K562 (cell line): ENCODE data around the gene ZSCAN29. TPM values are rescaled to one million over a fixed set of nuclear protein-coding genes. Genes with fewer than 3 reads are reported as not detected.

Experiments used
- ATAC-seq: fragments of 200-7000 bp; cut with Tn5 transposase; 3 replicates; pipeline ENCODE4 v1.9.1; 2020; ENCODE audit warnings: moderate library complexity
- BruUV-seq: library from RNA; stranded (reverse); fragments of 400-500 nt; replicated peaks from 2 replicates; lab custom pipeline; 2021; lab: Mats Ljungman, UMichigan
- CTCF ChIA-PET: fragments of 300-600 bp; formaldehyde crosslinking; extraction: SDS; loops from one replicate; lab custom pipeline; 2021; ENCODE audit warnings: low intra/inter-chr PET ratio; lab: Yijun Ruan, JAX
- POLR2A ChIA-PET: fragments of 300-600, 350-650 bp; sonication (Branson Sonifier 250); formaldehyde crosslinking; extraction: SDS; loops from one replicate; lab custom pipeline; 2021; ENCODE audit warnings: antibody characterized with exemption, inconsistent platforms; lab: Yijun Ruan, JAX
- DNase-seq, 4 experiments: peaks; one replicate each; pipeline versions ENCODE4 v3.0.0 to v3.0.0-alpha.2; 2011 to 2018; ENCODE audit warnings: low spot score in 3 of 4, mixed read lengths in 3 of 4; ENCODE audit errors: extremely low read depth in 1 of 4
- FAIRE-seq: peaks from 2 replicates; lab custom pipeline; 2011; peaks lifted over from hg19 to GRCh38; lab: Jason Lieb, UNC
- H2AFZ ChIP-seq: 2 replicates; pipeline ENCODE4 v1.6.0; 2011; ENCODE audit warnings: low read depth, low read length, control low read depth, inconsistent platforms
- H3K27ac ChIP-seq: fragments of 200-600 bp; 3 replicates; pipeline ENCODE4 v1.8.0; 2011; ENCODE audit warnings: low read depth, mild to moderate bottlenecking, control low read depth, inconsistent platforms, low read length, moderate library complexity, mixed read lengths; ENCODE audit errors: extremely low read depth
- H3K27me3 ChIP-seq, 2 experiments: fragments of 300-600 bp in 1 of 2; 2 replicates in 1 of 2; 3 replicates in 1 of 2; pipeline versions ENCODE4 v1.6.0 to v1.8.0; 2011; ENCODE audit warnings: inconsistent platforms in 2 of 2, low read length in 2 of 2, mild to moderate bottlenecking in 1 of 2, mixed read lengths in 1 of 2, moderate library complexity in 1 of 2; ENCODE audit not compliant: control insufficient read depth in 2 of 2, insufficient read depth in 2 of 2
- H3K36me3 ChIP-seq: fragments of 300-600 bp; 3 replicates; pipeline ENCODE4 v1.8.0; 2011; ENCODE audit warnings: mild to moderate bottlenecking, low read length, inconsistent platforms; ENCODE audit not compliant: control insufficient read depth, insufficient read depth
- H3K4me1 ChIP-seq, 2 experiments: fragments of 200-600 bp in 1 of 2; replicated peaks in 1 of 2; 2 replicates in 1 of 2; 3 replicates in 1 of 2; pipeline versions ENCODE4 v1.5.1 to v1.8.0; 2011; ENCODE audit warnings: inconsistent platforms in 2 of 2, low read length in 2 of 2, mild to moderate bottlenecking in 1 of 2, mixed read lengths in 1 of 2, moderate library complexity in 1 of 2; ENCODE audit not compliant: control insufficient read depth in 2 of 2, insufficient read depth in 2 of 2
- H3K4me2 ChIP-seq: 2 replicates; pipeline ENCODE4 v1.6.1; 2011; ENCODE audit warnings: low read length, control low read depth, inconsistent platforms, mixed read lengths; ENCODE audit not compliant: insufficient read depth
- H3K4me3 ChIP-seq: fragments of 200-600 bp; sonication (generic), shearing (Covaris generic); 2 replicates; pipeline ENCODE4 v1.5.1; 2016; ENCODE audit warnings: control low read depth, inconsistent platforms
- H3K79me2 ChIP-seq: fragments of 200-600 bp; 3 replicates; pipeline ENCODE4 v1.8.0; 2011; ENCODE audit warnings: low read length, inconsistent platforms; ENCODE audit not compliant: control insufficient read depth, insufficient read depth
- H3K9ac ChIP-seq, 2 experiments: 2 replicates each; pipeline versions ENCODE4 v1.6.0 to v1.6.1; 2011; ENCODE audit warnings: low read depth in 2 of 2, low read length in 2 of 2, control low read depth in 1 of 2, inconsistent platforms in 1 of 2, mild to moderate bottlenecking in 1 of 2, mixed read lengths in 1 of 2; ENCODE audit not compliant: insufficient read depth in 1 of 2
- H3K9me1 ChIP-seq: one replicate; pipeline ENCODE4 v1.6.0; 2011; ENCODE audit warnings: inconsistent platforms, mild to moderate bottlenecking, low read length, moderate library complexity; ENCODE audit not compliant: control insufficient read depth, insufficient read depth
- H3K9me3 ChIP-seq: replicated peaks from 2 replicates; pipeline ENCODE4 v1.5.1; 2011; ENCODE audit warnings: low read depth, low read length, inconsistent platforms; ENCODE audit not compliant: control insufficient read depth, insufficient read depth
- H4K20me1 ChIP-seq: replicated peaks from 2 replicates; pipeline ENCODE4 v1.6.1; 2011; ENCODE audit warnings: low read length, inconsistent platforms, mixed read lengths; ENCODE audit not compliant: control insufficient read depth, insufficient read depth
- BHLHE40 ChIP-seq: IDR thresholded peaks from 2 replicates; pipeline ENCODE4 v1.6.1; 2011; ENCODE audit warnings: low read length, improper control_type of control experiment
- ELK3 ChIP-seq: fragments of 450-650 bp; formaldehyde crosslinking; IDR thresholded peaks from 2 replicates; pipeline ENCODE4 v1.4.0; 2020; ENCODE audit warnings: mild to moderate bottlenecking
- FOXM1 ChIP-seq, 2 experiments: fragments of 450-650 bp in 1 of 2; sonication (generic) in 1 of 2; formaldehyde crosslinking in 1 of 2; IDR thresholded peaks; 2 replicates each; pipeline versions ENCODE4 v1.6.1 to v1.9.0; 2017 to 2022; ENCODE audit warnings: low read depth in 2 of 2, mild to moderate bottlenecking in 2 of 2, missing genetic modification reagents in 1 of 2, moderate library complexity in 1 of 2
- HLTF ChIP-seq: fragments of 450-650 bp; IDR thresholded peaks from 2 replicates; pipeline ENCODE4 v1.6.1; 2016
- HNRNPL ChIP-seq: fragments of 200-400 bp; formaldehyde crosslinking; IDR thresholded peaks from 2 replicates; pipeline ENCODE4 v1.6.1; 2017; ENCODE audit warnings: low read depth, mild to moderate bottlenecking, low read length
- MBD2 ChIP-seq: sonication (generic); IDR thresholded peaks from 2 replicates; pipeline ENCODE4 v1.6.1; 2016; ENCODE audit warnings: low read depth, borderline replicate concordance
- MCM5 ChIP-seq: fragments of 450-650 bp; IDR thresholded peaks from 2 replicates; pipeline ENCODE4 v1.6.1; 2016; ENCODE audit warnings: low read depth
- SIN3B ChIP-seq: fragments of 450-650 bp; IDR thresholded peaks from 2 replicates; pipeline ENCODE4 v1.6.1; 2017; ENCODE audit warnings: low read depth, mild to moderate bottlenecking, moderate library complexity
- SPI1 ChIP-seq: IDR thresholded peaks from 2 replicates; pipeline ENCODE4 v1.6.1; 2011; ENCODE audit warnings: low read depth, low read length, control low read depth, borderline replicate concordance
- SRF ChIP-seq, 2 experiments: fragments of 250-450, 450-650 bp in 1 of 2; sonication (Bioruptor Pico) in 1 of 2; sonication (generic) in 1 of 2; formaldehyde crosslinking; IDR thresholded peaks; 2 replicates each; pipeline versions ENCODE4 v1.5.0 to v1.5.1; 2020 to 2022; ENCODE audit warnings: mild to moderate bottlenecking in 1 of 2, missing genetic modification reagents in 1 of 2
- ZBTB26 ChIP-seq: fragments of 450-650 bp; formaldehyde crosslinking; IDR thresholded peaks from 2 replicates; pipeline ENCODE4 v1.4.0; 2022; ENCODE audit warnings: missing genetic modification characterization
- ZNF174 ChIP-seq: fragments of 250-450 bp; sonication (Bioruptor Pico); IDR thresholded peaks from 2 replicates; pipeline ENCODE4 v1.4.0; 2020; ENCODE audit warnings: mild to moderate bottlenecking
- ZNF253 ChIP-seq: fragments of 250-450 bp; sonication (Bioruptor Pico); conservative IDR thresholded peaks from 2 replicates; pipeline ENCODE4 v1.6.1; 2021; ENCODE audit warnings: mild to moderate bottlenecking
- WGBS: fragments of 100-300 bp; shearing (Covaris generic); methylation state at CpG from one replicate; pipeline ENCODE4 v1.1.6; 2016; ENCODE audit warnings: low coverage, mixed read lengths; ENCODE audit not compliant: insufficient coverage; ENCODE audit errors: missing lambda C conversion rate; 5-methylcytosine and 5-hydroxymethylcytosine counted together
- in situ Hi-C: fragments of 300-500 bp; cut with MboI; formaldehyde crosslinking; loops from 4 replicates; pipeline ENCODE4 v1.15.0; 2018; ENCODE audit warnings: inconsistent platforms, mixed read lengths
- intact Hi-C: fragments of 100-400 bp; cut with micrococcal nuclease; formaldehyde crosslinking; loops from 2 replicates; pipeline ENCODE4 v1.14.2; 2022
- polyA plus RNA-seq, 8 experiments: library from polyadenylated mRNA; depleted of rRNA in 4 of 8; stranded (reverse) in 5 of 8; unstranded in 3 of 8; fragments of >200 nt; fragmentation: Nextera tagmentation in 2 of 8; fragmentation: Illumina TruSeq in 1 of 8; extraction: Ambion mirVana in 2 of 8; extraction: Trizol in 1 of 8; gene quantifications; 2 replicates each; pipeline versions ENCODE4 v1.2.1 to v1.2.3, GENCODE V29; 2011 to 2014; ENCODE audit warnings: inconsistent platforms in 1 of 8, missing spikeins in 1 of 8
- total RNA-seq, 7 experiments: library from RNA; depleted of rRNA in 6 of 7; stranded (reverse); fragments of >200 nt in 6 of 7; fragmentation: Illumina TruSeq in 2 of 7; extraction: Trizol in 2 of 7; gene quantifications; 2 replicates each; pipeline versions ENCODE4 v1.2.1 to v1.2.3, GENCODE V29; 2011 to 2021; ENCODE audit warnings: low replicate concordance in 1 of 7
- TF ChIP-seq, protein P1 (sequence below): fragments of 450-650 bp; formaldehyde crosslinking; IDR thresholded peaks from 2 replicates; pipeline ENCODE4 v1.4.0; 2022; ENCODE audit warnings: missing genetic modification characterization

ZSCAN29 gene
- total and polyA plus RNA-seq, 9 of the 15 experiments (the other 6 are each of a cell fraction or from before 2014, with no cell fraction given) = 2.5 to 28.6 (median 19.7) TPM

GRCh38 chr15:43410572-43411214, 39.9 kb upstream of the ZSCAN29 start:
- Histone ChIP-seq H3K4me2 (peak overlapping the region; percentile 34; the same call in 1 of the 2 replicates), H3K9me1 (no peaks in the 10 kb centered on the region), H3K9ac (peak overlapping the region in 1 of 2 experiments; percentile 4; a peak in 2 of 4 replicates), H3K79me2 (no peaks in the 10 kb centered on the region), H2AFZ (no peak overlapping the region), H3K36me3 (peaks cover 86% of the 10 kb centered on the region), H3K27ac (peak overlapping the region; percentile 61), H3K4me3 (no peak overlapping the region), H3K27me3 (no peaks in the 10 kb centered on the region), H3K4me1 (peaks cover 0 to 26% of the 10 kb centered on the region in 2 experiments; a peak in 2 of 5 replicates), H4K20me1 (no peaks in the 10 kb centered on the region), H3K9me3 (no peaks in the 10 kb centered on the region)
- ChIA-PET POLR2A (interaction anchor here (0.6 to 1.4 kb wide), 7 partner anchors 8 to 37 kb away, joined by 3 to 6 read pairs (median 4); no protein-coding TSS in a partner anchor), CTCF (no interaction called here)
- no TSS peak for BruUV-seq
- DNase-seq (peak; percentile 51 to 72 (median 65)), ATAC-seq (peak; percentile 91), FAIRE-seq (peak; percentile 92)
- 7% methylated on average over 5 of the region's 5 CpGs for WGBS
- in situ Hi-C loops = no loop called here
- intact Hi-C loops = no loop called here
- no peak for TF ChIP-seq SPI1
- no peak for TF ChIP-seq MCM5
- TF ChIP-seq BHLHE40 = no peak
- TF ChIP-seq FOXM1 (IDR thresholded peaks at IDR 0.05; ENCODE audit: low read depth) = no peak
- no peak for TF ChIP-seq FOXM1 (CRISPR knock-in tag; IDR thresholded peaks at IDR 0.05; ENCODE audit: low read depth)
- no peak for TF ChIP-seq SRF (CRISPR knock-in tag; IDR thresholded peaks at IDR 0.05)
- TF ChIP-seq, protein P1, sequence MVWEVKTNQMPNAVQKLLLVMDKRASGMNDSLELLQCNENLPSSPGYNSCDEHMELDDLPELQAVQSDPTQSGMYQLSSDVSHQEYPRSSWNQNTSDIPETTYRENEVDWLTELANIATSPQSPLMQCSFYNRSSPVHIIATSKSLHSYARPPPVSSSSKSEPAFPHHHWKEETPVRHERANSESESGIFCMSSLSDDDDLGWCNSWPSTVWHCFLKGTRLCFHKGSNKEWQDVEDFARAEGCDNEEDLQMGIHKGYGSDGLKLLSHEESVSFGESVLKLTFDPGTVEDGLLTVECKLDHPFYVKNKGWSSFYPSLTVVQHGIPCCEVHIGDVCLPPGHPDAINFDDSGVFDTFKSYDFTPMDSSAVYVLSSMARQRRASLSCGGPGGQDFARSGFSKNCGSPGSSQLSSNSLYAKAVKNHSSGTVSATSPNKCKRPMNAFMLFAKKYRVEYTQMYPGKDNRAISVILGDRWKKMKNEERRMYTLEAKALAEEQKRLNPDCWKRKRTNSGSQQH = no peak
- no peak for TF ChIP-seq ZNF174 (CRISPR knock-in tag)
- TF ChIP-seq HNRNPL = no peak
- TF ChIP-seq MBD2 = no peak
- TF ChIP-seq ELK3 (CRISPR knock-in tag) = no peak
- no peak for TF ChIP-seq ZBTB26 (CRISPR knock-in tag)
- no peak for TF ChIP-seq HLTF
- no peak for TF ChIP-seq ZNF253 (CRISPR knock-in tag)
- no peak for TF ChIP-seq SIN3B
